Posterior cingulate gyrus (tissue), 11 donors: ENCODE results near the gene METAP2.
A peak's percentile ranks its signal among the peaks of the same experiment; 100 is the strongest.

ENCODE experiments used
- DNase-seq, 10 donors: peaks; one replicate each; pipeline versions ENCODE4 v3.0.0 to v3.0.0-alpha.2; 2020 to 2021; ENCODE audit warnings: mixed read lengths in 3 of 10
- intact Hi-C: fragments of 100-400 bp; cut with DNase I; formaldehyde crosslinking; loops from one replicate; pipeline ENCODE4 v1.15.1; 2023

The METAP2 gene

GRCh38 chr12:95506707-95507523 lies 33.0 kb downstream of the METAP2 start:
- intact Hi-C loops, result no loop called here
- peak in 1 of 10 donors; percentile 64 for DNase-seq

GRCh38 chr12:95509300-95509699 lies 35.3 kb downstream of the METAP2 start:
- intact Hi-C loops, result no loop called here
- no peak for DNase-seq

GRCh38 chr12:95511977-95512376 lies 38.0 kb downstream of the METAP2 start:
- intact Hi-C loops, result no loop called here
- DNase-seq, result no peak

GRCh38 chr12:95513599-95513998 lies 39.6 kb downstream of the METAP2 start:
- intact Hi-C loops, result no loop called here

GRCh38 chr12:95515197-95515596 lies 41.2 kb downstream of the METAP2 start:
- intact Hi-C loops, result no loop called here

More at GRCh38 chr12:95513599-95513998, 39.6 kb downstream of the METAP2 start:
- DNase-seq, result no peak

GRCh38 chr12:95516757-95517156 lies 42.8 kb downstream of the METAP2 start:
- intact Hi-C loops, result no loop called here
- DNase-seq, result no peak

More at GRCh38 chr12:95515197-95515596, 41.2 kb downstream of the METAP2 start:
- DNase-seq, result no peak

GRCh38 chr12:95517246-95517645 lies 43.3 kb downstream of the METAP2 start:
- intact Hi-C loops, result no loop called here
- no peak for DNase-seq

GRCh38 chr12:95518944-95519343 lies 45.0 kb downstream of the METAP2 start:
- intact Hi-C loops, result no loop called here
- DNase-seq, result no peak

GRCh38 chr12:95520816-95521215 lies 46.9 kb downstream of the METAP2 start:
- intact Hi-C loops, result no loop called here
- no peak for DNase-seq

- intact Hi-C loops, result no loop called here
- no peak for DNase-seq
These were observed 48.7 kb downstream of the METAP2 start for GRCh38 chr12:95522692-95523091.

GRCh38 chr12:95528431-95528830 lies 54.5 kb downstream of the METAP2 start:
- intact Hi-C loops, result no loop called here
- no peak for DNase-seq

- DNase-seq, result no peak
- intact Hi-C loops, result no loop called here
These were observed 55.8 kb downstream of the METAP2 start for GRCh38 chr12:95529693-95530225.

- intact Hi-C loops, result loop anchor here (1.0 kb wide), 1 partner anchor 197 kb away; no protein-coding TSS in a partner anchor
- no peak for DNase-seq
These were observed 58.9 kb downstream of the METAP2 start for GRCh38 chr12:95532851-95533250.

- no peak for DNase-seq
- intact Hi-C loops, result loop anchor here (1.0 kb wide), 2 partner anchors 198 to 417 kb away; no protein-coding TSS in a partner anchor
These were observed 60.0 kb downstream of the METAP2 start for GRCh38 chr12:95533985-95534384.

- DNase-seq, result no peak
- intact Hi-C loops, result no loop called here
These were observed 64.1 kb downstream of the METAP2 start for GRCh38 chr12:95538006-95538405.

GRCh38 chr12:95538656-95539055 lies 64.7 kb downstream of the METAP2 start:
- intact Hi-C loops, result no loop called here
- no peak for DNase-seq

- intact Hi-C loops, result no loop called here
- DNase-seq, result no peak
These were observed 67.5 kb downstream of the METAP2 start for GRCh38 chr12:95541436-95541835.

GRCh38 chr12:95543305-95543704 lies 69.4 kb downstream of the METAP2 start:
- intact Hi-C loops, result no loop called here
- DNase-seq, result no peak

GRCh38 chr12:95544756-95545155 lies 70.8 kb downstream of the METAP2 start:
- intact Hi-C loops, result loop anchor here (5.0 kb wide), 1 partner anchor 892 kb away; the partner anchor contains the start of gene TMCC3
- no peak for DNase-seq

GRCh38 chr12:95545303-95545702 lies 71.4 kb downstream of the METAP2 start:
- intact Hi-C loops, result loop anchor here (5.0 kb wide), 1 partner anchor 893 kb away; the partner anchor contains the start of gene TMCC3

GRCh38 chr12:95545731-95546490 lies 72.0 kb downstream of the METAP2 start:
- no peak for DNase-seq
- intact Hi-C loops, result loop anchor here (5.0 kb wide), 1 partner anchor 894 kb away; the partner anchor contains the start of gene TMCC3

More at GRCh38 chr12:95545303-95545702, 71.4 kb downstream of the METAP2 start:
- DNase-seq, result no peak
